ENCODE results near the gene ATP5F1C.

The ATP5F1C gene

GRCh38 chr10:7853226-7853842 lies 65.4 kb downstream of the ATP5F1C start:
- no peak overlapping the region for H3K4me3 ChIP-seq (ENCODE audit: low read depth, low read length)
- TF ChIP-seq CTCF (IDR thresholded peaks at IDR 0.05; ENCODE audit: low read depth, low read length, missing control alignments): no peak
- no peak for DNase-seq (ENCODE audit: low read depth)
- in situ Hi-C loops (cut with HindIII; ENCODE audit: low sequenced_read_pairs): no loop called here

- in situ Hi-C loops (cut with HindIII; ENCODE audit: low sequenced_read_pairs): no loop called here
- H3K4me3 ChIP-seq (ENCODE audit: low read depth, low read length): no peak overlapping the region
- no peak for TF ChIP-seq CTCF (IDR thresholded peaks at IDR 0.05; ENCODE audit: low read depth, low read length, missing control alignments)
- DNase-seq (ENCODE audit: low read depth): no peak
Measured at GRCh38 chr10:7853890-7854289, 65.9 kb downstream of the ATP5F1C start.

GRCh38 chr10:7855205-7855604 lies 67.2 kb downstream of the ATP5F1C start:
- in situ Hi-C loops (cut with HindIII; ENCODE audit: low sequenced_read_pairs): no loop called here
- no peak for TF ChIP-seq CTCF (IDR thresholded peaks at IDR 0.05; ENCODE audit: low read depth, low read length, missing control alignments)
- H3K4me3 ChIP-seq (ENCODE audit: low read depth, low read length): no peak overlapping the region
- DNase-seq (ENCODE audit: low read depth): no peak

GRCh38 chr10:7856678-7857077 lies 68.7 kb downstream of the ATP5F1C start:
- H3K4me3 ChIP-seq (ENCODE audit: low read depth, low read length): no peak overlapping the region
- no peak for DNase-seq (ENCODE audit: low read depth)
- no peak for TF ChIP-seq CTCF (IDR thresholded peaks at IDR 0.05; ENCODE audit: low read depth, low read length, missing control alignments)
- in situ Hi-C loops (cut with HindIII; ENCODE audit: low sequenced_read_pairs): no loop called here

- TF ChIP-seq CTCF (IDR thresholded peaks at IDR 0.05; ENCODE audit: low read depth, low read length, missing control alignments): no peak
- no peak for DNase-seq (ENCODE audit: low read depth)
Measured at GRCh38 chr10:7857262-7857661, 69.3 kb downstream of the ATP5F1C start.

More at GRCh38 chr10:7857262-7857661, 69.3 kb downstream of the ATP5F1C start:
- no peak overlapping the region for H3K4me3 ChIP-seq (ENCODE audit: low read depth, low read length)
- in situ Hi-C loops (cut with HindIII; ENCODE audit: low sequenced_read_pairs): no loop called here

Measured in astrocyte of the cerebellum (primary cell).